Measurements from ENCODE around the gene PRPF40A.

DNA sequence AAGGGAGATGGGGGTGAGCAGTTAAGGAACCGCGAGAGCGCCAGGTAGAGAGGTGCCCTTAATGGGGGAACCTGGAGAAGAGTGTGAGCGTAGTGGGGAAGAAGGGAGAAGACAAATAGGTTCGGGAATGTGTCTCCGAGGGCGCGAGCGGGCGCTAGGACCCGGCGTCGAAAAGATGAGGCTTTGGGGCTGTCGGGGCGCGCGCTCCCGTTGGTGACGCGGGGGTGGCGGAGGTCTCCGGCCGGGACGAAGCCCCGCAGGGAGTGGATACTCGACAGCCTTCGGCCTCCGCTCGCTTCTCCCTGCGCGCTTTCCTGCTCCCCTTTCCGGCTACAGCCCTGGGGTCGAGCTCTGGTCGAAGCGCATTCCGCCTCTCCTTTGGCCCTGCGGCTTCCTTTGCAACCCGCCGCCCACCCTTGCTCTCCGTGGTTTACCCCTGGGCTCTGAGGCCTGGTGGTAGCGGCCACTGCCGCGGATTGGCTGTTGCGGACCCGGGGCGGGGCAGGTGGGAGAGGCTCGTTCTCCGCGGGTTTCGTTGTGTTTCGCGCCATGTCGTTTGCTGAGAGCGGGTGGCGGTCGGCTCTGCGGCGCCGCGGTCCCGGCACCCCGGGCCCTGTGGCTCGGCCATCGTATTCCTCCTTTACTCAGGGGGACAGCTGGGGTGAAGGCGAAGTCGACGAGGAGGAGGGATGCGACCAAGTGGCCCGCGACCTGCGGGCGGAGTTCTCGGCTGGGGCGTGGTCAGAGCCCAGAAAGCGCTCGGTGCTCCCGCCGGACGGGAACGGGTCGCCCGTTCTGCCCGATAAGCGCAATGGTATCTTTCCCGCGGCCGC lies 1.0 kb upstream of the PRPF40A start, which contains the start of gene ARL6IP6:
- TF ChIP-seq EZH2 (IDR thresholded peaks at IDR 0.05; ENCODE audit: insufficient read depth, poor library complexity, severe bottlenecking) (no peak), EZH2phosphoT487 (IDR thresholded peaks at IDR 0.05; ENCODE audit: insufficient read depth, low read depth) (no peak)
